SK-N-SH treated with all-trans-retinoic acid at 6 μM for 48 hours (cell line): Measurements from ENCODE around the gene FMN1.

Experiments used
- ATAC-seq: fragments of 200-7000 bp; cut with Tn5 transposase; 3 replicates; pipeline ENCODE4 v1.9.1; 2020; ENCODE audit warnings: mild to moderate bottlenecking, moderate library complexity
- ARNTL ChIP-seq: fragments of 450-650 bp; formaldehyde crosslinking; IDR thresholded peaks from 2 replicates; pipeline ENCODE4 v1.5.0; 2020; ENCODE audit warnings: low read depth, mild to moderate bottlenecking, moderate library complexity, borderline replicate concordance
- BACH2 ChIP-seq: fragments of 250-450 bp; sonication (Bioruptor Pico); IDR thresholded peaks from 2 replicates; pipeline ENCODE4 v1.9.0; 2021; ENCODE audit warnings: mild to moderate bottlenecking, borderline replicate concordance
- CREB5 ChIP-seq: fragments of 250-450 bp; sonication (Bioruptor Pico); IDR thresholded peaks from 2 replicates; pipeline ENCODE4 v1.5.1; 2020; ENCODE audit warnings: low read depth, mild to moderate bottlenecking, moderate library complexity
- CSDC2 ChIP-seq: fragments of 250-450 bp; sonication (Bioruptor Pico); IDR thresholded peaks from 2 replicates; pipeline ENCODE4 v1.5.0; 2020; ENCODE audit warnings: mild to moderate bottlenecking, moderate library complexity
- ESRRG ChIP-seq: fragments of 250-450 bp; sonication (Bioruptor Pico); IDR thresholded peaks from 2 replicates; pipeline ENCODE4 v1.6.1; 2021; ENCODE audit warnings: mild to moderate bottlenecking
- GLIS3 ChIP-seq: fragments of 250-450 bp; sonication (Bioruptor Pico); IDR thresholded peaks from 2 replicates; pipeline ENCODE4 v1.5.0; 2020; ENCODE audit warnings: mild to moderate bottlenecking, moderate library complexity
- OSR1 ChIP-seq: fragments of 250-450 bp; sonication (Bioruptor Pico); IDR thresholded peaks from 2 replicates; pipeline ENCODE4 v1.8.0; 2022; ENCODE audit warnings: moderate library complexity, mild to moderate bottlenecking, inconsistent platforms
- POU6F1 ChIP-seq: fragments of 250-450 bp; sonication (Bioruptor Pico); IDR thresholded peaks from 2 replicates; pipeline ENCODE4 v1.8.0; 2021; ENCODE audit warnings: low read depth, mild to moderate bottlenecking, moderate library complexity, borderline replicate concordance
- PPARA ChIP-seq: fragments of 250-450 bp; sonication (Bioruptor Pico); IDR thresholded peaks from 2 replicates; pipeline ENCODE4 v1.5.0; 2020; ENCODE audit warnings: mild to moderate bottlenecking, borderline replicate concordance
- RARB ChIP-seq: fragments of 250-450 bp; sonication (Bioruptor Pico); IDR thresholded peaks from 2 replicates; pipeline ENCODE4 v1.8.0; 2021; ENCODE audit warnings: mild to moderate bottlenecking, moderate library complexity
- SNAI2 ChIP-seq: fragments of 250-450 bp; sonication (Bioruptor Pico); IDR thresholded peaks from 2 replicates; pipeline ENCODE4 v1.5.0; 2020; ENCODE audit warnings: mild to moderate bottlenecking, moderate library complexity
- TCF4 ChIP-seq: fragments of 250-450 bp; sonication (Bioruptor Pico); IDR thresholded peaks from 2 replicates; pipeline ENCODE4 v1.8.0; 2021; ENCODE audit warnings: mild to moderate bottlenecking, moderate library complexity, borderline replicate concordance
- TOX ChIP-seq: fragments of 250-450 bp; sonication (Bioruptor Pico); IDR thresholded peaks from 2 replicates; pipeline ENCODE4 v1.8.0; 2021; ENCODE audit warnings: mild to moderate bottlenecking, moderate library complexity, borderline replicate concordance
- TSHZ2 ChIP-seq: fragments of 250-450 bp; sonication (Bioruptor Pico); IDR thresholded peaks from 2 replicates; pipeline ENCODE4 v1.5.0; 2020; ENCODE audit warnings: mild to moderate bottlenecking, moderate library complexity
- ZC3H10 ChIP-seq: fragments of 250-450 bp; sonication (Bioruptor Pico); IDR thresholded peaks from 2 replicates; pipeline ENCODE4 v1.5.1; 2021; ENCODE audit warnings: mild to moderate bottlenecking, moderate library complexity
- ZFP3 ChIP-seq: fragments of 250-450 bp; sonication (Bioruptor Pico); IDR thresholded peaks from 2 replicates; pipeline ENCODE4 v1.5.0; 2020; ENCODE audit warnings: mild to moderate bottlenecking, moderate library complexity
- ZFP30 ChIP-seq: fragments of 450-650 bp; formaldehyde crosslinking; IDR thresholded peaks from 2 replicates; pipeline ENCODE4 v1.5.0; 2022; ENCODE audit warnings: mild to moderate bottlenecking, moderate library complexity
- ZNF565 ChIP-seq: fragments of 450-650 bp; formaldehyde crosslinking; conservative IDR thresholded peaks from 2 replicates; pipeline ENCODE4 v1.5.0; 2020; ENCODE audit warnings: low read depth, mild to moderate bottlenecking, moderate library complexity
- ZNF70 ChIP-seq: fragments of 450-650 bp; formaldehyde crosslinking; IDR thresholded peaks from 2 replicates; pipeline ENCODE4 v1.5.0; 2020; ENCODE audit warnings: mild to moderate bottlenecking, moderate library complexity
- ZNF8 ChIP-seq: fragments of 450-650 bp; formaldehyde crosslinking; IDR thresholded peaks from 2 replicates; pipeline ENCODE4 v1.5.0; 2020; ENCODE audit warnings: mild to moderate bottlenecking, moderate library complexity
- TF ChIP-seq, protein P1 (sequence below): fragments of 250-450 bp; sonication (Bioruptor Pico); IDR thresholded peaks from 2 replicates; pipeline ENCODE4 v1.8.0; 2020; ENCODE audit warnings: mild to moderate bottlenecking, moderate library complexity, borderline replicate concordance
- TF ChIP-seq, protein P2 (sequence below): fragments of 250-450 bp; sonication (Bioruptor Pico); IDR thresholded peaks from 2 replicates; pipeline ENCODE4 v1.5.1; 2021; ENCODE audit warnings: mild to moderate bottlenecking, moderate library complexity

Gene FMN1

GRCh38 chr15:32889214-32889613 lies 305.3 kb downstream of the FMN1 start:
- TF ChIP-seq ZFP3 (CRISPR knock-in tag), result no peak
- TF ChIP-seq SNAI2 (CRISPR knock-in tag), result no peak
- no peak for TF ChIP-seq ZNF70
- TF ChIP-seq OSR1 (CRISPR knock-in tag), result no peak
- TF ChIP-seq GLIS3 (CRISPR knock-in tag), result no peak
- no peak for TF ChIP-seq ZFP30
- no peak for TF ChIP-seq ARNTL (CRISPR knock-in tag)
- no peak for TF ChIP-seq ESRRG
- TF ChIP-seq, protein P1, sequence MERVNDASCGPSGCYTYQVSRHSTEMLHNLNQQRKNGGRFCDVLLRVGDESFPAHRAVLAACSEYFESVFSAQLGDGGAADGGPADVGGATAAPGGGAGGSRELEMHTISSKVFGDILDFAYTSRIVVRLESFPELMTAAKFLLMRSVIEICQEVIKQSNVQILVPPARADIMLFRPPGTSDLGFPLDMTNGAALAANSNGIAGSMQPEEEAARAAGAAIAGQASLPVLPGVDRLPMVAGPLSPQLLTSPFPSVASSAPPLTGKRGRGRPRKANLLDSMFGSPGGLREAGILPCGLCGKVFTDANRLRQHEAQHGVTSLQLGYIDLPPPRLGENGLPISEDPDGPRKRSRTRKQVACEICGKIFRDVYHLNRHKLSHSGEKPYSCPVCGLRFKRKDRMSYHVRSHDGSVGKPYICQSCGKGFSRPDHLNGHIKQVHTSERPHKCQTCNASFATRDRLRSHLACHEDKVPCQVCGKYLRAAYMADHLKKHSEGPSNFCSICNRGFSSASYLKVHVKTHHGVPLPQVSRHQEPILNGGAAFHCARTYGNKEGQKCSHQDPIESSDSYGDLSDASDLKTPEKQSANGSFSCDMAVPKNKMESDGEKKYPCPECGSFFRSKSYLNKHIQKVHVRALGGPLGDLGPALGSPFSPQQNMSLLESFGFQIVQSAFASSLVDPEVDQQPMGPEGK, result no peak
- TF ChIP-seq BACH2 (CRISPR knock-in tag), result no peak
- TF ChIP-seq TOX (CRISPR knock-in tag), result no peak
- TF ChIP-seq TCF4 (CRISPR knock-in tag), result no peak
- TF ChIP-seq ZNF8 (CRISPR knock-in tag), result no peak
- TF ChIP-seq, protein P2, sequence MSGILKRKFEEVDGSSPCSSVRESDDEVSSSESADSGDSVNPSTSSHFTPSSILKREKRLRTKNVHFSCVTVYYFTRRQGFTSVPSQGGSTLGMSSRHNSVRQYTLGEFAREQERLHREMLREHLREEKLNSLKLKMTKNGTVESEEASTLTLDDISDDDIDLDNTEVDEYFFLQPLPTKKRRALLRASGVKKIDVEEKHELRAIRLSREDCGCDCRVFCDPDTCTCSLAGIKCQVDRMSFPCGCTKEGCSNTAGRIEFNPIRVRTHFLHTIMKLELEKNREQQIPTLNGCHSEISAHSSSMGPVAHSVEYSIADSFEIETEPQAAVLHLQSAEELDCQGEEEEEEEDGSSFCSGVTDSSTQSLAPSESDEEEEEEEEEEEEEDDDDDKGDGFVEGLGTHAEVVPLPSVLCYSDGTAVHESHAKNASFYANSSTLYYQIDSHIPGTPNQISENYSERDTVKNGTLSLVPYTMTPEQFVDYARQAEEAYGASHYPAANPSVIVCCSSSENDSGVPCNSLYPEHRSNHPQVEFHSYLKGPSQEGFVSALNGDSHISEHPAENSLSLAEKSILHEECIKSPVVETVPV (CRISPR knock-in tag), result no peak
- no peak for TF ChIP-seq ZNF565 (CRISPR knock-in tag)
- TF ChIP-seq ZC3H10, result no peak
- no peak for TF ChIP-seq TSHZ2
- no peak for TF ChIP-seq RARB (CRISPR knock-in tag)
- TF ChIP-seq CREB5 (CRISPR knock-in tag), result no peak

GRCh38 chr15:32888221-32888761 lies 306.2 kb downstream of the FMN1 start:
- TF ChIP-seq BACH2 (CRISPR knock-in tag), result no peak
- TF ChIP-seq ZFP3 (CRISPR knock-in tag), result no peak
- TF ChIP-seq ZC3H10, result no peak
- TF ChIP-seq PPARA (CRISPR knock-in tag), result no peak
- TF ChIP-seq, protein P1, result no peak
- no peak for TF ChIP-seq SNAI2 (CRISPR knock-in tag)
- no peak for TF ChIP-seq ZNF70
- TF ChIP-seq OSR1 (CRISPR knock-in tag), result no peak
- TF ChIP-seq ZNF8 (CRISPR knock-in tag), result no peak
- TF ChIP-seq ESRRG, result no peak
- no peak for TF ChIP-seq GLIS3 (CRISPR knock-in tag)
- peak; percentile 22; the same call in 2 of the 3 replicates for ATAC-seq

More at GRCh38 chr15:32889214-32889613, 305.3 kb downstream of the FMN1 start:
- peak; percentile 13; the same call in 1 of the 3 replicates for ATAC-seq

DNA sequence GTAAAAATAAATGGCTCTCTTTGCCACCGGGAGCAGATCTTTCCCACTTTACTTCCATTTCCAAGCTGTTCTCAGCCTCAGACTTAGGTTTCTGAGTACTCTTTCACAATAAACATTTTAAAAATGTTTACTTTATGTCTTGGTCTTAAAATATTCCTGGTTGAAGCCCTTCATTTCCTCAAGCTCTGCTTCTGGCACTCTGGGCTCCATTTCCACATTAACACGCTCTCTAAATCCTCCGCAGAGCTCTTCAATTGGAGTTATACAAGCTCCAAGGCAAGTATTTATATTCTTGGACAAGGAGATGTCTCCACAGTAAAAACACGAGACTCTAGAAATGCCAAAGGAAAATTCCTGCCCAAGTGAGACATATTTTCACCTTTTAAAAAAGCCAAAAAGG lies 307.4 kb downstream of the FMN1 start:
- ATAC-seq, result no peak
- TF ChIP-seq POU6F1 (CRISPR knock-in tag) (no peak), CSDC2 (CRISPR knock-in tag) (no peak), ARNTL (CRISPR knock-in tag) (no peak), TOX (CRISPR knock-in tag) (no peak), TSHZ2 (no peak)
- TF ChIP-seq, protein P1, result no peak
